ENCODE measurements around the gene TRPC1. TPM values are rescaled to one million over a fixed set of nuclear protein-coding genes. Genes with fewer than 3 reads are reported as not detected.

Gene TRPC1
- total RNA-seq, 2 donors from 2014 or later: 3.1 to 9.7 TPM

DNA sequence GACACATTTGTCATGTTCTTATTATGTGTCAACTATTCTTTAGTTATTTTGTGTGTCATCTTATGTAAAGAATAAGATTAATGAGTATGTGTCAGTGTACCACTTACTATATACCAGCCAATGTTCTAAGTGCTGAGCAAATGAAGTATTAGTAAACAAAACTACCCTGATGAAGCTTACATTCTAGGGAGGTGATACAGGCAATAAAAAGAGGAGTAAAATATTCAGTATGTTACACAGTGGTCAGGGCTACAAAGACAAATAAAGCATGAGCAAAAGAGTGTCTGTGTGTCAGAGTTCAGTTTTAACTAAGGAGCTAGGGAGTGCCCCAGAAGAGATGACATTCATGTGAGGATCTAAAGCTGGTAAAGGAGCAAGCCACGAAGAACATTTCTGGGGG lies 79.1 kb downstream of the TRPC1 start:
- no peak for ATAC-seq
- H3K36me3 Mint-ChIP-seq: no peaks in the 10 kb centered on the region

DNA sequence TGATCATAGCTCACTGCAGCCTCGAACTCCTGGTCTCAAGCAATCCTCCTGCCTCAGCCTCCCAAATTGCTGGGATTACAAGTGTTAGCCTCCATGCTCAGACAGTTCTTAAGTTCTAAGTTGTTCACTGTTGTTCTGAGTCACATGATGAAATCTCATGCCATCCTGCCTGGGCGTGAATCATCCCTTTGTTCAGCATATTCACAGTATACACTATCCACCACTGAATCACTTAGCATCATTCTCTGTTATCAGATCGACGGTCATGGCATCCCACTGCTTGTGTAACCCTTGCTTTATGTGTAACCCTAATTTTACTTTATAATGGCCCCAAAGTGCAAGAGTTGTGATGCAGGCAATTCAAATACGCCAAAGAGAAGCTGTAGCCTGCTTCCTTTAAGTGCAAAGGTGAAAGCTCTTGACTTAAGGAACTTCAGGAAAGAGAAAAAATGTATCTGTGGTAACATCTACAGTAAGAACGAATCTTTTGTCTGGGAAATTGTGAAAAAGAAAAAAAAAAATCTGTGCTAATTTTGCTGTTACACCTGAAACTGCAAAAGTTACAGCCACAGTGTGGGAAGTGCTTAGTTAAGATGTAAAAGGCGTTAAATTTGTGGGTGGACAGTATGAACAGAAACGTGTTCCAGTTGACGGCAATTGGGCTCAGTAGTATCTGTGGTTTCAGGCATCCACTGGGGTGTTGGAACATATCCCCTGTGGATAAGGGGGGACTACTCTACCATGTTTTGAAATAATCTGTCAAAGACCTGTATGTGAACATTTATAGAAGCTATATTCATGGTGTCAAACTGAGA lies 84.5 kb downstream of the TRPC1 start:
- Mint-ChIP-seq H3K36me3 (no peaks in the 10 kb centered on the region), H3K9me3 (no peaks in the 10 kb centered on the region), H3K27ac (no peak overlapping the region)
- DNase-seq (ENCODE audit: low spot score in 2 of 2): no peak
- peak; percentile 44 to 58 for ATAC-seq

More for the DNA sequence above, 79.1 kb downstream of the TRPC1 start:
- Mint-ChIP-seq H3K27ac (no peak overlapping the region), H3K9me3 (no peaks in the 10 kb centered on the region)
- DNase-seq (ENCODE audit: low spot score in 2 of 2): no peak

GRCh38 chr3:142809259-142809658 lies 85.4 kb downstream of the TRPC1 start:
- ATAC-seq: no peak
- Mint-ChIP-seq H3K36me3 (no peaks in the 10 kb centered on the region), H3K27ac (no peak overlapping the region), H3K9me3 (no peaks in the 10 kb centered on the region)
- no peak for DNase-seq (ENCODE audit: low spot score in 2 of 2)

- Mint-ChIP-seq H3K36me3 (no peaks in the 10 kb centered on the region), H3K9me3 (no peaks in the 10 kb centered on the region), H3K27ac (no peak overlapping the region)
- DNase-seq (ENCODE audit: low spot score in 2 of 2) (no peak), ATAC-seq (no peak)
These were observed 92.0 kb downstream of the TRPC1 start for GRCh38 chr3:142815803-142816202.

- no peak for ATAC-seq
- Mint-ChIP-seq H3K36me3 (no peaks in the 10 kb centered on the region), H3K27ac (no peak overlapping the region), H3K9me3 (no peaks in the 10 kb centered on the region)
- DNase-seq (ENCODE audit: low spot score in 2 of 2): no peak
These were observed 93.5 kb downstream of the TRPC1 start for GRCh38 chr3:142817356-142817755.

- no peaks in the 10 kb centered on the region for H3K36me3 Mint-ChIP-seq
- H3K27ac Mint-ChIP-seq: no peak overlapping the region
- H3K9me3 Mint-ChIP-seq: no peaks in the 10 kb centered on the region
- DNase-seq (ENCODE audit: low spot score in 2 of 2) (no peak), ATAC-seq (no peak)
These were observed 94.1 kb downstream of the TRPC1 start for GRCh38 chr3:142817897-142818296.

- H3K36me3 Mint-ChIP-seq: no peaks in the 10 kb centered on the region
- DNase-seq (ENCODE audit: low spot score in 2 of 2) (no peak), ATAC-seq (no peak)
- H3K9me3 Mint-ChIP-seq: no peaks in the 10 kb centered on the region
- no peak overlapping the region for H3K27ac Mint-ChIP-seq
These were observed 94.8 kb downstream of the TRPC1 start for GRCh38 chr3:142818651-142819050.

GRCh38 chr3:142819179-142819578 lies 95.3 kb downstream of the TRPC1 start:
- no peak for ATAC-seq
- Mint-ChIP-seq H3K27ac (no peak overlapping the region), H3K36me3 (no peaks in the 10 kb centered on the region), H3K9me3 (no peaks in the 10 kb centered on the region)
- DNase-seq (ENCODE audit: low spot score in 2 of 2): no peak

DNA sequence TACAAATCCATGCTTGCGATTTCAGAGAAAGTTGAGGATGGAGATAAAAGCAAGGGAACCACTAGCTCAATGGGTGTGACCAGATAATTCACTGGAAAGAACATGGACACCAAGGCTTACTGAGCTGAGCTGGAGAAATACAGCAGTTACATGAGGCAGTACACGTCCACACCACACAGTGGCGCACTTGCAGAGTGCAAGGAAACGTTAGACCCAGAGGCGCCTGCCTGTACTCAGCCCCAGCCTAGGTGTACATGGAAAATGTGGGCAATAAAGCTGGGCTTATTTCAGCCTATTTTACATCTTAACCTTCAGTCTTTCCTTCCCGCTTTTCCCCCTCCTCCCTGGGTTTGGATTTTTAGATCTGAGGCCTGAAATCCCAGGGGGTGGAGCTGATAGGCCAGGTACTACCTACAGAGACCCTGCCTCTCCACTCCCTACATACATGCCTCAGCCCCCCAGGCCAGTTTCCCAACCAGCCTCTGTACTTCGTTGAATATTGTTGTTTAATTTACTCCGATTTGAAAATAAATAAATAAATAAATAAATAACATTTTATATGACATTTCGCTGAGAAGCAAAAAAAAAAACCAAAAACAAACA lies 105.0 kb downstream of the TRPC1 start:
- H3K36me3 Mint-ChIP-seq: no peaks in the 10 kb centered on the region
- peak; percentile 58 to 77 for DNase-seq (ENCODE audit: low spot score in 2 of 2)
- peak; percentile 96 to 98 for ATAC-seq
- H3K9me3 Mint-ChIP-seq: no peaks in the 10 kb centered on the region
- H3K27ac Mint-ChIP-seq: no peak overlapping the region

GRCh38 chr3:142837526-142837925 lies 113.7 kb downstream of the TRPC1 start:
- no peak for ATAC-seq
- Mint-ChIP-seq H3K27ac (no peak overlapping the region), H3K9me3 (no peaks in the 10 kb centered on the region), H3K36me3 (no peaks in the 10 kb centered on the region)
- DNase-seq (ENCODE audit: low spot score in 2 of 2): no peak

- DNase-seq (ENCODE audit: low spot score in 2 of 2) (no peak), ATAC-seq (no peak)
- no peaks in the 10 kb centered on the region for H3K36me3 Mint-ChIP-seq
- no peak overlapping the region for H3K27ac Mint-ChIP-seq
- no peaks in the 10 kb centered on the region for H3K9me3 Mint-ChIP-seq
These were observed 116.0 kb downstream of the TRPC1 start for GRCh38 chr3:142839831-142840230.

GRCh38 chr3:142844339-142844977 lies 120.6 kb downstream of the TRPC1 start:
- Mint-ChIP-seq H3K36me3 (no peaks in the 10 kb centered on the region), H3K27ac (no peak overlapping the region), H3K9me3 (no peaks in the 10 kb centered on the region)
- ATAC-seq (peak; percentile 47 to 74), DNase-seq (ENCODE audit: low spot score in 2 of 2) (no peak)

GRCh38 chr3:142846779-142847577 lies 123.1 kb downstream of the TRPC1 start:
- no peak for DNase-seq (ENCODE audit: low spot score in 2 of 2)
- H3K9me3 Mint-ChIP-seq: no peaks in the 10 kb centered on the region

GRCh38 chr3:142849148-142849547 lies 125.3 kb downstream of the TRPC1 start:
- ATAC-seq: no peak
- Mint-ChIP-seq H3K36me3 (no peaks in the 10 kb centered on the region), H3K27ac (no peak overlapping the region), H3K9me3 (no peaks in the 10 kb centered on the region)
- DNase-seq (ENCODE audit: low spot score in 2 of 2): no peak

More at GRCh38 chr3:142846779-142847577, 123.1 kb downstream of the TRPC1 start:
- Mint-ChIP-seq H3K36me3 (no peaks in the 10 kb centered on the region), H3K27ac (no peak overlapping the region)
- no peak for ATAC-seq

DNA sequence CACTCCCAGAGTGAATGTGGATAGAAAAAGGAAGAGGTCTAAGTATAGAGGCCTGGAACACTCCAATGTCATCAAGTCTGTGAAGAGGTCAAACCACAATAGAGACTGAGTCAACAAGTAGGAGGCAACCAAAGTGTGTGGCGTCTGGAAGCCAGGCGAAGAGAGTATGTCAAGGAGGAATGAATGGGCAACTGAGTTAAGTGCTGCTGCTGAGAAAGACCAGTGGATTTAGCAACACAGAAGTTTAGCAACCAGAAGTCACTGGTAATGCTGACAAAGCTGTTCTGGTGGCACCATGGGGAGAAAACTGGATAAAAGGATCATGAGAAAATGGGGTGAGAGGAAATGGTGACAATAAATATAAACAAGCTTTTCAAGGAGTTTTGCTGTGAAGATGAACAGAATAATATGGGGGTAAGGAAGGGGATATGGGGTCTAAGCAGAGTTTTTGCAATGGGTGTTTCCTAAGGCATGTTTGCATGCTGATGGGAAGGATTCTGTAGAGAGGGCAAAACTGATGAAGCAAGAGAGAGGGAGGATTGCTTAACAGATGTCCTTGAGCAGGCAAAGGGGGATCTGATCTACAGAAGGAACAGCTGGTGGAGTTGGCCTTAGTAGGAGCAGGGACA lies 126.7 kb downstream of the TRPC1 start:
- DNase-seq (ENCODE audit: low spot score in 2 of 2) (no peak), ATAC-seq (peak; percentile 74 to 94)
- H3K9me3 Mint-ChIP-seq: no peaks in the 10 kb centered on the region
- no peaks in the 10 kb centered on the region for H3K36me3 Mint-ChIP-seq
- H3K27ac Mint-ChIP-seq: no peak overlapping the region

DNA sequence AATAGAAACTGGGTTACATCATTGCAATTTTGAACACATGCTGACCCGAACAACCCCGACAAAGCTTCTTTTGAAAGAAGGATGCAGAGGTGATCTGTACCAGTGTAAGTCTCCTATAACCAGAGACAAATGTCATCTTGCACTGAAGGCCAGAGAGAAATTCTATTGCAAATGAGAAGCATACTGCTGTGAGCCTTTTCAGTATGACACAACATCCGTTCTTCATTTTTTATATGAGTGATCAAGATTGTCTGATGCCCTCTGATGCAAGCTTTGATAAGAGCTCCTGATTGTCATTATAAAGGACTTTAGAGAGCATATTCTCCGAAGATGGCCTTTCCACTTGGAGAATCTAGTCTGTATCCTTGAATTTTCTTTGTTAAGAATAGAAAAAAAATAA lies 128.2 kb downstream of the TRPC1 start:
- no peak overlapping the region for H3K27ac Mint-ChIP-seq
- H3K9me3 Mint-ChIP-seq: no peaks in the 10 kb centered on the region
- DNase-seq (ENCODE audit: low spot score in 2 of 2) (no peak), ATAC-seq (no peak)
- no peaks in the 10 kb centered on the region for H3K36me3 Mint-ChIP-seq
